IMR-90 (cell line): ENCODE data around the gene PTBP2. TPM values are rescaled to one million over a fixed set of nuclear protein-coding genes. Genes with fewer than 3 reads are reported as not detected.

ENCODE experiments used
- ATAC-seq: fragments of 200-7000 bp; cut with Tn5 transposase; 2 replicates; pipeline ENCODE4 v1.9.1; 2020; ENCODE audit warnings: low read depth, mild to moderate bottlenecking, moderate library complexity
- BruUV-seq: library from RNA; stranded (reverse); fragments of 400-500 nt; replicated peaks from 2 replicates; lab custom pipeline; 2021; lab: Mats Ljungman, UMichigan
- CTCF ChIA-PET: fragments of 300-600 bp; formaldehyde crosslinking; extraction: SDS; loops from one replicate; lab custom pipeline; 2021; ENCODE audit warnings: antibody characterized with exemption; lab: Yijun Ruan, JAX
- POLR2A ChIA-PET: fragments of 300-600 bp; sonication (Branson Sonifier 250); formaldehyde crosslinking; loops from one replicate; lab custom pipeline; 2022; ENCODE audit warnings: antibody characterized with exemption; ENCODE audit not compliant: unreplicated experiment; lab: Charles Lee
- DNase-seq: peaks from one replicate; pipeline ENCODE4 v3.0.0; 2013
- H2AFZ ChIP-seq: replicated peaks from 2 replicates; pipeline ENCODE3; 2013; ENCODE audit warnings: low read length, mild to moderate bottlenecking; ENCODE audit not compliant: poor library complexity
- H2AK5ac ChIP-seq: 2 replicates; pipeline ENCODE4 v1.6.1; 2013; ENCODE audit warnings: low read depth, low read length, inconsistent platforms
- H2AK9ac ChIP-seq: replicated peaks from 2 replicates; pipeline ENCODE3; 2013; ENCODE audit warnings: mild to moderate bottlenecking, low read depth, low read length, moderate library complexity; ENCODE audit not compliant: poor library complexity
- H2BK120ac ChIP-seq: 2 replicates; pipeline ENCODE4 v1.6.1; 2013; ENCODE audit warnings: low read depth, low read length, inconsistent platforms
- H2BK15ac ChIP-seq: 3 replicates; pipeline ENCODE4 v1.6.1; 2013; ENCODE audit warnings: low read depth, low read length, inconsistent platforms
- H2BK20ac ChIP-seq: 2 replicates; pipeline ENCODE4 v1.6.1; 2013; ENCODE audit warnings: low read depth, mild to moderate bottlenecking, inconsistent platforms, low read length, moderate library complexity
- H2BK5ac ChIP-seq: 2 replicates; pipeline ENCODE4 v1.6.1; 2013; ENCODE audit warnings: mild to moderate bottlenecking, low read depth, low read length, inconsistent platforms; ENCODE audit not compliant: poor library complexity, severe bottlenecking
- H3K14ac ChIP-seq: replicated peaks from 2 replicates; pipeline ENCODE4 v1.6.1; 2013; ENCODE audit warnings: low read depth, low read length, inconsistent platforms
- H3K18ac ChIP-seq: 2 replicates; pipeline ENCODE4 v1.6.1; 2013; ENCODE audit warnings: low read depth, low read length, control low read depth
- H3K23ac ChIP-seq: 2 replicates; pipeline ENCODE4 v1.6.1; 2013; ENCODE audit warnings: low read depth, low read length, inconsistent platforms
- H3K27ac ChIP-seq: 2 replicates; pipeline ENCODE4 v1.5.1; 2013; ENCODE audit warnings: mild to moderate bottlenecking, control low read depth, low read length; ENCODE audit not compliant: insufficient read depth
- H3K27me3 ChIP-seq: 2 replicates; pipeline ENCODE4 v1.6.1; 2013; ENCODE audit warnings: low read length; ENCODE audit not compliant: control insufficient read depth, insufficient read depth
- H3K36me3 ChIP-seq: 2 replicates; pipeline ENCODE4 v1.6.1; 2013; ENCODE audit warnings: low read length, mixed read lengths; ENCODE audit not compliant: control insufficient read depth, insufficient read depth
- H3K4ac ChIP-seq: 2 replicates; pipeline ENCODE4 v1.6.1; 2013; ENCODE audit warnings: low read depth, low read length, inconsistent platforms
- H3K4me1 ChIP-seq: 2 replicates; pipeline ENCODE4 v1.6.1; 2013; ENCODE audit warnings: low read length, mixed read lengths; ENCODE audit not compliant: control insufficient read depth, insufficient read depth
- H3K4me2 ChIP-seq: 2 replicates; pipeline ENCODE4 v1.6.1; 2013; ENCODE audit warnings: low read depth, mild to moderate bottlenecking, control low read depth, low read length, moderate library complexity
- H3K4me3 ChIP-seq: 2 replicates; pipeline ENCODE4 v1.5.1; 2013; ENCODE audit warnings: low read depth, mild to moderate bottlenecking, control low read depth, low read length, moderate library complexity; ENCODE audit not compliant: insufficient read depth
- H3K56ac ChIP-seq: 2 replicates; pipeline ENCODE4 v1.6.1; 2013; ENCODE audit warnings: low read length, inconsistent platforms; ENCODE audit not compliant: insufficient read depth; ENCODE audit errors: extremely low read depth
- H3K79me1 ChIP-seq, 2 experiments: 2 replicates each; pipeline ENCODE4 v1.6.1; 2013; ENCODE audit warnings: low read length in 2 of 2, inconsistent platforms in 1 of 2, low read depth in 1 of 2
- H3K9ac ChIP-seq: 2 replicates; pipeline ENCODE4 v1.6.1; 2013; ENCODE audit warnings: low read depth, low read length, control low read depth
- H3K9me1 ChIP-seq: 2 replicates; pipeline ENCODE4 v1.6.1; 2013; ENCODE audit warnings: low read length, inconsistent platforms; ENCODE audit not compliant: insufficient read depth
- H3K9me3 ChIP-seq: 2 replicates; pipeline ENCODE4 v1.6.1; 2013; ENCODE audit warnings: low read length; ENCODE audit not compliant: control insufficient read depth, insufficient read depth
- H4K20me1 ChIP-seq: 2 replicates; pipeline ENCODE4 v1.6.1; 2013; ENCODE audit warnings: low read length, inconsistent platforms; ENCODE audit not compliant: insufficient read depth
- H4K5ac ChIP-seq: 2 replicates; pipeline ENCODE4 v1.6.1; 2013; ENCODE audit warnings: mild to moderate bottlenecking, low read depth, low read length, control low read depth
- H4K8ac ChIP-seq, 2 experiments: 2 replicates each; pipeline ENCODE4 v1.6.1; 2013; ENCODE audit warnings: low read depth in 2 of 2, low read length in 2 of 2, control low read depth in 1 of 2, inconsistent platforms in 1 of 2
- H4K91ac ChIP-seq: 2 replicates; pipeline ENCODE4 v1.6.1; 2013; ENCODE audit warnings: low read depth, low read length, inconsistent platforms; ENCODE audit not compliant: insufficient read depth
- BHLHE40 ChIP-seq: fragments of 150-350 bp; IDR thresholded peaks from 2 replicates; pipeline ENCODE4 v1.6.1; 2016; ENCODE audit warnings: mild to moderate bottlenecking, low read depth, low read length
- CEBPB ChIP-seq: IDR thresholded peaks from 2 replicates; pipeline ENCODE4 v1.6.1; 2012; ENCODE audit warnings: low read depth, low read length, improper control_type of control experiment
- CHD1 ChIP-seq: IDR thresholded peaks from 2 replicates; pipeline ENCODE4 v1.6.1; 2012; ENCODE audit warnings: low read depth, low read length, improper control_type of control experiment
- CTCF ChIP-seq: conservative IDR thresholded peaks from 2 replicates; pipeline ENCODE4 v1.5.1; 2012; ENCODE audit warnings: mild to moderate bottlenecking, low read depth, low read length, improper control_type of control experiment
- FOS ChIP-seq: fragments of 150-350 bp; IDR thresholded peaks from 2 replicates; pipeline ENCODE4 v1.6.1; 2016; ENCODE audit warnings: low read depth, low read length
- MAFK ChIP-seq: IDR thresholded peaks from 2 replicates; pipeline ENCODE4 v1.6.1; 2012; ENCODE audit warnings: low read depth, low read length, improper control_type of control experiment
- MAZ ChIP-seq: IDR thresholded peaks from 2 replicates; pipeline ENCODE4 v1.6.1; 2012; ENCODE audit warnings: low read depth, mild to moderate bottlenecking, low read length, improper control_type of control experiment, moderate library complexity, borderline replicate concordance
- MXI1 ChIP-seq: IDR thresholded peaks from 2 replicates; pipeline ENCODE4 v1.6.1; 2012; ENCODE audit warnings: low read depth, mild to moderate bottlenecking, low read length, moderate library complexity, borderline replicate concordance
- NFE2L2 ChIP-seq: fragments of 150-350 bp; IDR thresholded peaks from 2 replicates; pipeline ENCODE4 v1.6.1; 2016; ENCODE audit warnings: low read depth, mild to moderate bottlenecking, low read length
- POLR2A ChIP-seq: IDR thresholded peaks from 2 replicates; pipeline ENCODE4 v1.6.1; 2012; ENCODE audit warnings: mild to moderate bottlenecking, low read depth, low read length
- RAD21 ChIP-seq: IDR thresholded peaks from 2 replicates; pipeline ENCODE4 v1.6.1; 2012; ENCODE audit warnings: low read length, improper control_type of control experiment
- RCOR1 ChIP-seq: IDR thresholded peaks from 2 replicates; pipeline ENCODE4 v1.6.1; 2012; ENCODE audit warnings: mild to moderate bottlenecking, low read length, improper control_type of control experiment; ENCODE audit not compliant: insufficient replicate concordance
- RFX5 ChIP-seq: IDR thresholded peaks from 2 replicates; pipeline ENCODE4 v1.8.0; 2012; ENCODE audit warnings: low read depth, mild to moderate bottlenecking, low read length, moderate library complexity
- SMC3 ChIP-seq: fragments of 150-350 bp; IDR thresholded peaks from 2 replicates; pipeline ENCODE4 v1.6.1; 2016; ENCODE audit warnings: low read depth, mild to moderate bottlenecking, antibody characterized with exemption, low read length, moderate library complexity
- USF2 ChIP-seq: fragments of 150-350 bp; IDR thresholded peaks from 2 replicates; pipeline ENCODE4 v1.6.1; 2017; ENCODE audit warnings: mild to moderate bottlenecking, antibody characterized with exemption, low read length, low read depth
- WGBS, 2 experiments: methylation state at CpG; one replicate each; pipeline versions ENCODE4 v1.1.5 to v1.1.7; 2013; ENCODE audit warnings: missing lambda C conversion rate in 2 of 2; ENCODE audit not compliant: insufficient read length in 1 of 2; ENCODE audit errors: extremely low coverage in 2 of 2; 5-methylcytosine and 5-hydroxymethylcytosine counted together
- dilution Hi-C: fragments of 300-500 bp; cut with HindIII; formaldehyde crosslinking; loops from one replicate; pipeline ENCODE4 v1.14.3; 2018; ENCODE audit warnings: low sequenced_read_pairs; ENCODE audit not compliant: unreplicated experiment
- in situ Hi-C: fragments of 300-500 bp; cut with MboI; formaldehyde crosslinking; loops from 3 replicates; pipeline ENCODE4 v1.14.3; 2019; ENCODE audit warnings: low sequenced_read_pairs, inconsistent platforms, mixed read lengths
- intact Hi-C: fragments of 100-400 bp; cut with micrococcal nuclease; formaldehyde crosslinking; loops from 2 replicates; pipeline ENCODE4 v1.10.0; 2022
- polyA plus RNA-seq, 3 experiments: library from polyadenylated mRNA; depleted of rRNA; stranded (reverse); fragments of >200 nt; gene quantifications; 2 replicates each; pipeline ENCODE4 v1.2.3, GENCODE V29; 2012; ENCODE audit warnings: low replicate concordance in 1 of 3
- total RNA-seq: library from RNA; depleted of rRNA; stranded (reverse); fragments of >200 nt; gene quantifications from 2 replicates; pipeline ENCODE4 v1.2.3, GENCODE V29; 2012
- TF ChIP-seq, protein P1 (sequence below): fragments of 150-350 bp; IDR thresholded peaks from 2 replicates; pipeline ENCODE4 v1.6.1; 2016; ENCODE audit warnings: low read depth, mild to moderate bottlenecking, low read length, moderate library complexity, borderline replicate concordance

Gene PTBP2
- total and polyA plus RNA-seq, 2 of the 4 experiments (the other 2 are of a cell fraction) = 9.7 to 37.8 TPM

DNA sequence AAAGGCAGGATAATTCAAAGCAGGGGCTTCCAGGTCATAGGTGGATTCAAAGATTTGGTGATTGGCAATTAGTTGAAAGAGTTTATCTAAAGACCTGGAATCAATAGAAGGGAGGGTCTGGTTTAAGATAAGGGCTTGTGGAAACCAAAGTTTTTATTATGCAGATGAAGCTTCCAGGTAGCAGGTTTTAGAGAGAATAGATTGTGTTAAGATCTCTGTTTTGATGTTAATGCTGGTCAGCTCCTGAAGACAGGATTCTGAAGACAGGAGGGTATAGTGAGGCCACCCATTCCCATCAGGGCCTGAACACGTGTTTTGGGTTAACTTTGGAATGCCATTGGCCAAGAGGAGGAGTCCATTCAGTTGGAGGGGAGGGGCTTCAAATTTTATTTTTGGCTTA is 6.1 kb upstream of the PTBP2 start:
- Histone ChIP-seq H2BK5ac (no peak overlapping the region), H3K4me3 (no peak overlapping the region), H3K14ac (no peak overlapping the region), H2BK15ac (no peak overlapping the region), H4K5ac (no peak overlapping the region), H3K27me3 (no peaks in the 10 kb centered on the region), H3K4me2 (no peak overlapping the region), H3K9me1 (no peaks in the 10 kb centered on the region), H3K9ac (no peak overlapping the region), H2BK20ac (no peak overlapping the region), H3K9me3 (no peaks in the 10 kb centered on the region), H3K4me1 (no peaks in the 10 kb centered on the region), H3K27ac (no peak overlapping the region), H3K36me3 (no peaks in the 10 kb centered on the region), H3K56ac (no peak overlapping the region), H4K91ac (no peak overlapping the region), H2AFZ (no peak overlapping the region), H4K8ac (no peak overlapping the region), H2AK5ac (no peak overlapping the region), H3K4ac (no peak overlapping the region), H4K20me1 (no peaks in the 10 kb centered on the region), H3K18ac (no peak overlapping the region), H3K23ac (no peak overlapping the region), H2BK120ac (no peak overlapping the region), H3K79me1 (no peaks in the 10 kb centered on the region), H2AK9ac (no peak overlapping the region)
- POLR2A ChIA-PET = no interaction called here
- CTCF ChIA-PET = no interaction called here
- in situ Hi-C loops = no loop called here
- BruUV-seq = no TSS peak
- no CpG with 5 or more reads among the region's 1 CpG for WGBS, 2 experiments
- no peak for TF ChIP-seq SMC3
- TF ChIP-seq RFX5 = no peak
- TF ChIP-seq USF2 = no peak
- no peak for TF ChIP-seq CEBPB
- TF ChIP-seq NFE2L2 = no peak
- TF ChIP-seq MAFK = no peak
- TF ChIP-seq CHD1 = no peak
- TF ChIP-seq RCOR1 = no peak
- no peak for TF ChIP-seq FOS
- TF ChIP-seq BHLHE40 = no peak
- TF ChIP-seq RAD21 = no peak
- no peak for TF ChIP-seq POLR2A
- TF ChIP-seq MXI1 = no peak
- TF ChIP-seq MAZ = no peak
- TF ChIP-seq, protein P1, sequence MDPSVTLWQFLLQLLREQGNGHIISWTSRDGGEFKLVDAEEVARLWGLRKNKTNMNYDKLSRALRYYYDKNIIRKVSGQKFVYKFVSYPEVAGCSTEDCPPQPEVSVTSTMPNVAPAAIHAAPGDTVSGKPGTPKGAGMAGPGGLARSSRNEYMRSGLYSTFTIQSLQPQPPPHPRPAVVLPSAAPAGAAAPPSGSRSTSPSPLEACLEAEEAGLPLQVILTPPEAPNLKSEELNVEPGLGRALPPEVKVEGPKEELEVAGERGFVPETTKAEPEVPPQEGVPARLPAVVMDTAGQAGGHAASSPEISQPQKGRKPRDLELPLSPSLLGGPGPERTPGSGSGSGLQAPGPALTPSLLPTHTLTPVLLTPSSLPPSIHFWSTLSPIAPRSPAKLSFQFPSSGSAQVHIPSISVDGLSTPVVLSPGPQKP = no peak
- TF ChIP-seq CTCF = no peak
- DNase-seq (no peak), ATAC-seq (no peak)
- intact Hi-C loops = no loop called here
- dilution Hi-C loops = no loop called here
